GM19023 (cell line): Measurements from ENCODE around the gene SMURF2.

Experiments used
- ATAC-seq: cut with Tn5 transposase; IDR thresholded peaks from one replicate; pipeline ENCODE4 v1.9.1; 2021; ENCODE audit warnings: mild to moderate bottlenecking, moderate library complexity; ENCODE audit not compliant: unreplicated experiment

The SMURF2 gene

DNA sequence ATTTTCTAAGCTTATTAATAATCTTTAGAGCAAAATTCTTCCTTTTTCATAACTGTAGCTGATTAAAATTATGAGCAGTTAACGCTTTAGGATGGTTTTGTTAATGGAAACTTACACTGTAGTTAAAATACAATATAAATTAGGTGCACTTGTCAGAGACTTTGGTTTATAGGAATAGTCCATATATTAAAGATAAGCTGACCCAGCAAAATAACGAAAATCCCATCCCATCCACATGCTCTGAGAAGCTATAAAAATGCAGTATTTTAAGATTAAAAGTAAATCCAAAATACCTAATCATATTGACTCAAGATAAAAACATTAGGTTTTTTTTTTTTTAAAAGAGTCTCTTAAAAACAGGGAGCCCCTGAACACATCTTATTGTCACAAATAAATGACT, 117.4 kb downstream of the SMURF2 start:
- no peak for ATAC-seq

DNA sequence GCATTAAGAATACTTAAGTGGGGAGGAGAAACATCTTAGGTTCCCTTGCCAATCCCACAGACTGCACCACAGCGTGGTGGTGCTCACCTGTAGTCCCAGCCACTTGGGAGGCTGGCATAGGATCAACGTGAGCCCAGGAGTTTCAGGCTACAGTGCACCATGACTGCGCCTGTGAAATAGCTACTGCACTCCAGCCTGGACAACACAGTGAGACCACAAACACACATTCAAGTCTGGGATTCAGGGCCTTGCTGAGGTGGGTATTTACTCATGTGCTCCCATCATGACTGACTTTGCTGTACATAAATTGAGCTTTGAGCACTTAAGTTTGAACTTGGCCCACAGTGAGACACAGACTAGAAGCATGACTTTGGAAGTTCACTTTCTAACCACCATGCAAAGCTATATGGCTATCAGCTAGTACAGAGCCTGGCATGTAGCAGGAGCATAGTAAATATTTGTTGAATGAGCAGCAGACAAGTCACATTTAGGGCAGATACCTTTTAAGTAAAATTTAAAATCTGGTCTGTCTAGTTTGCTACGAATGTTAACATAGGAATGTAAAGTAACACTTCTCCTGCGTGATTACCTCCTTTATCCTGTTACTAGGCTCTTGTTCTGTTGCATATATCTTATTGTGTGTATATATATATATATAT, 121.9 kb downstream of the SMURF2 start:
- ATAC-seq: no peak

DNA sequence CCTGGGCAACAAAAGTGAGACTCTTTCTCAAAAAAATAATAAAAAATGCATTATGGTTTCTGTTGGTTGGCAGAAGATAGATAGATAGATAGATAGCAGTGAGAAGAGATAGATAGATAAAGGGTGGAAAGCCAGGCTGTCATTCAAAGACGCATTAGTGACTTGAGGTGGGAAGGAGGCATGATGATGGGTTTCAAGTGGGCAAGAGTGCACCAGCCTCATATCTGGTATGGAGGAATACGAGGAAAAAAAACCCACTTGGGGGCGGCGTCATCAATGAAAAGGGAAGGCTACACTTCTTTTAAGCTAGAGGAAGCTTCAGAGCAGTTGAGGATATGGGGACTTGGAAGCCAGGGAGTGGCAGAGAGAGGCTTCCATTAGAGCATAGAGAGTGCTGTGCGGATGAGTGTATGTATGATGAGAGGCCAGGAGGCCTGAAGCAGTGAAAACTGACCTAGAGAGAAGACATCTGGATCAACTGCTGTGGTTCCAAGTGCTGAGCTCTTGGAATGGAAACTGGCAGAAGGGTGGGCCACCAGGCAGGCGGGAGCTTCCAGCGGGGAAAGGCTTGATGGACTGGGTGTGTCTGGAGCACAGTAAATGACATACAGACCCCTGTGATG, 123.5 kb downstream of the SMURF2 start:
- ATAC-seq: no peak

DNA sequence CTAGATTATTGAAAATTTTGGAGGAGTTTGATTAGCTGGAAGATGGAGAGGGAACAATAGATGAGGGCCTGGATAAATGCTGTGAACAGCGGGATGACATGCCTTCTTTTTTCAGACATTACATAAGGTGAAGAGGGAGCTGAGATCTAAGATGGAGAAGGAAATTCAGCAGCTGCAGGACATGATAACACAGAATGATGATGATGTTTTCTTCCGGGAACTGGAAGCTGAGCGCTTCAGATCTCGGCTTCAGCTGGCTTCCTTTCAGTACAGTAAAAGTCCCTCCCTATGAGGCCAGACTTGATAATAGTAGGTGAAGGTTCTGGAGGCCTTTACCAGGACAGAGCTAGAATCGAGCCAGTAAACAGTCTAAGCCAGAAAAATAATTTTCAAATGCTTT, 124.6 kb downstream of the SMURF2 start:
- ATAC-seq: no peak

DNA sequence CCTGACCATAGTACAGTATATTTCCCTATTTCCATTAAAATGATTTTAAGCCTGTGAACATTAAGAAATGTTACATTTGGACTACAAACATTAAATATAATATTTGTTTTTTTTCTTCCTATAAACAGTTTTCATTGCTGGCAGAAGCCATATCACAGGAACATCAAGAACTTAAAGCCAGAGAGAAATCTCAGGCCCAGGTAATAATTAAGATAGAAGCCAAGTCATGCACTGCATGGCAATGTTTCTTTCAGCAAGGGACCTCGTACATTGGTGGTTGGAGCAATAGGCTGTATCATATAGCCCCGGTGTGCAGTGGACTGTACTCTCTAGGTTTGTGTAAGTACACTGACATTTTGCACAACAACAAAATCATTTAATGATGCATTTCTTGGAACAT, 125.2 kb downstream of the SMURF2 start:
- ATAC-seq: no peak

DNA sequence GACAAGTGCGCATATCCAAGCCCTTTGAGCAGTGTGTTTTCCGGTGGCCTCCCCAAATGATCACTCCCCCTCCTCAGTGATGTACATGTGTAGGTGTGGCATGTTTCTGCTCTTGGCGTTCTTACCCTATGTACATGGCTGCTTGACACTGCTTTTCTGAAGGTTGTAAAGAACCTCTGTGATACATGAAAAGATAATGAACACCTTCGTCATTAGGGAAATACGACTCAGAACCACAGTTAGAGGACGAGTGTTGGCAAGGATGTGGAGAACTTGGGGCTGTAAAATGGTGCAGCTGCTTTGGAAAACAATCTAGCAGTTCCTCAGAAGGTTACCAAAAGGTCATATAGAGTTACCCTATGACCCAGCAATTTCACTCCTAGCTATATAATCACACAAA, 126.8 kb downstream of the SMURF2 start:
- no peak for ATAC-seq

DNA sequence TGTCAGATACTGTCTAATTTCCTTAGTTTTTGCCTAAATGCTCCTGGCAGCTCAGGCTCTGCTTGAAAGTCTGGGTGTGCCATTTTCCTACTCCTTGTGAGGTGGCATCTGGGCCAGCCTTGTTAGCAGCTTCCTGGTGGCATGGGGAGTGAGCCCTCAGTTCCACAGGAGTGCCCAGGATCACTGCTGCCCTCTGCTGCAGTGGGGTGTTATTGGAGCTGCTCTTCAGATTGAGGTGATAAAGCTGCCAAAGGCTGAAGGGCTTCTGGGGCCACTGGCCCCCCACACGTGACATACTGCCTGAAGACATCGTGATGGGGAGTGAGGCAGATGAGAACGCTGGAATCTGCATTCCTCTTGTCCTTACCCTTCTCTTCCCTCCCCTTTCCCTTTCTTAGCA, 127.9 kb downstream of the SMURF2 start:
- no peak for ATAC-seq

DNA sequence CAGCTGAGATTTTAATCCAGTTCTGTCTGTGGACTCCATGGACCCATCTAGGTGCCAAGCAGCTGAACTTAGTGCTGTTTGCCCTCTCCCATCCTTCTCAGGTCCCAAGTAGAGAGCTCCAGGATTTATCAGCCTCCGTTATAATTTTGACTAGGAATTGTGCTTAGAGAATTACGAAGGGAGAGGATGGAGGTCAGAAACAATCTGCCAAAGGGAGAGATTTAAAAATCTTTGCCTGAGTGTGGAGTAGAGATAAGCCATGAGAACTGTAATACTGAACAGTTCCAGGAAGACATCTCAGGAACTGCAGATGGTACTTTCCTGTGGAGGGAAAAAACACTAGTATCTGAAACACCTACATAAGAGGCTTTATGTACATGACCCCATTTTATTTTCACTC, 128.3 kb downstream of the SMURF2 start:
- ATAC-seq: no peak

DNA sequence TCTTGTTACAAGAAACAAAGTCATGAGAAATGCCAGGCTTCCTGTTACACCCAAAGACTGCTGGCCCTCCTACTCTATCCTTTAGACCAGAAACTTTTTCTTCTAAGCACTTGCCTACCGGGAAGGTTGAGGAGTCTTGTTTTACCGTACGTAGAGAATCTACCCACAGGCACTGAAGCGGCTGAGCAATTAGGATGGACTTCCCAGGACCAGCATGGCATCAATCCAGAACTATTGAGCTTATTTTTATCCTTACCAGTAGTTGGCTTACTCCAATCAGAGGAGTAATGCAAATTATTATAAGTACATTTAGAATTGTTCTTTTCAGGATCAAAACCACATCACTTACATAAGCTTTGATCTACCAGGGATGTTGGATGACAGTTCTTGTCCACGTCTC, 129.7 kb downstream of the SMURF2 start:
- ATAC-seq: no peak

DNA sequence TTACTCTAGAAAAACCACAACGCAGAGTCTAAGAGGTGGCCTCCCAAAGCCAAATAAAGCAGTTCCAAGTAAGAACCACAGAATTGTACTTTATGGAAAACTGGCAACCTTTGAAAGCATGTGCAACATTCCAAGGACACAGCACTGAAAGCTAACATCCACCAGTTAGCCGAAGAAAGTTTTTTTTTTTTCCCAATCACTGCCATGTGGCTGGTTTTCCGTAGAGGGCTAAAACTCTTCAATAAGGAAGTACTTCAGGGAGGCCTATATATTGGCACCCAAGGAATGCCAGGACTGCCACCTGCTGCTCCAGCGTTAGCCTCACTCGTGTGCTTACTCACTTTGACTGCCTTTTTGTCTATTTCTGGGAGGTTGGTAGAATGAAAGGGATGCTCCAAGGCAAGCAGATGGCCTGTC, 130.1 kb downstream of the SMURF2 start:
- ATAC-seq: no peak

DNA sequence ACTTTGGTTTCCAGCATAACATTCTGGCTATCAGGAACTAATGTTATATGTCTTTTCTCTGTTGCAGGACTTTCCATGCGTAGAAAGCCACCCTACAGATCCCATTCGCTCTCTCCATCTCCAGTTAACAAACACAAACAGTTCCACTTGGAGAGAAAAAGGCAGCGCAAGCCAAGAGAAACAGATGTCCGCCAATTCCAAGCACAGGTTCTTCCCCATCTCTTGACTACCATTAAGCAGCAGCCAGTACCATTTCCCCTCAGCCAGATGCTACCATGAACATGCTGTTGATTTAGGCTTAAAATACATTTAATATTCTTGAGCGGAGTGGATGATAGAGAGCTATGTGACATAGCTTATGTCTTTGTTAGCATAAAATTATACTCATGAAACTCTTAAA, 132.9 kb downstream of the SMURF2 start:
- ATAC-seq: no peak

DNA sequence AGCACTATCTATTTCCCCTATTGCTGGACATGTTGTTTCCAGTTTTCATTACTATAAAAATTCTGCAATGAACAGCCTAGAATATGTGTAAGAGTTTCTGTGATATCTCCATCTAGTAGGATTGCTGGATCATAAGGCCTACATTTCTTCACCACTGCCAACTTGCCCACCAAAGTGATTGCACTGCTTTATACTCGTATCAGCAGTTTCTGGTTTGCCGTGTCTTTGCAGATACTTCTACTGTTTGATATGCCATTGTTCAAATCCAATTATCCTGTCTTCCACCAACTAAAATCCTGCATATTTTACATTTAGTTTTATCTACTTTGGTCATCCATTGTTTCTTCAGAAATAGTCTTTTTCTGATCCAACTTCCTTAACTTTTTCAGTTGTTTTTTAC, 134.2 kb downstream of the SMURF2 start:
- ATAC-seq: no peak

DNA sequence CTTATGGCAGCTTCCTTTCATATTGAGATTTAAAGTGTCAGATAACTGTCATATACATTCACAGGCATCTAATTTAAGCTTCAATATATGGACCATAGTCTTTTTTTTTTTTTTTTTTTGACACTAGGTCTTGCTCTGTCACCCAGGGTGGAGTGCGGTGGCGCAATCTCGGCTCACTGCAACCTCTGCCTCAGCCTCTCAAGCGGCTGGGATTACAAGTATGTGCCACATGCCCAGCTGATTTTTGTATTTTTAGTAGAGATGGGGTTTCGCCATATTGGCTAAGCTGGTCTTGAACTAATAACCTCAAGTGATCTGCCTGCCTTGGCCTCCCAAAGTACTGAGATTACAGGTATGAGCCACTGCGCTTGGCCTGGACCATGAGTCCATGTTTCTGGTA, 141.7 kb downstream of the SMURF2 start:
- ATAC-seq: no peak

DNA sequence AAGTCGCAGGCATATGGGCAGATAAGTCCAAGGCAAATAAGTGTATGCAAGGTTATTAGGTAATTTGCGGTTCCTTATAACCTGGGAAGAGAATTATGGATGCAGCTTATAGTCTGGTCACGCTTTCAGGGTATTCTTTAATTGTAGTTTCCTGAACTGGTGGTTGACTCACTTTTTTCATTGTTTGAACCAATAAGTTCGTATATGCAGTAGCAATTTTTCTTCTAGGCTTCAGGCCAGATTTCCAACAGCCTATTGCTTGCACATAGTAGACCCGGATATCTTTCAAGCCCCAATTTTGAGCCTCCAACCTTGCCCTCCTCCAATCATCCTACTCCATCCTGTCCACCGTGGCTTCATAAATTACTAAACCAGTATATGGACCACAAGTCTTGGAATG, 142.5 kb downstream of the SMURF2 start:
- no peak for ATAC-seq

DNA sequence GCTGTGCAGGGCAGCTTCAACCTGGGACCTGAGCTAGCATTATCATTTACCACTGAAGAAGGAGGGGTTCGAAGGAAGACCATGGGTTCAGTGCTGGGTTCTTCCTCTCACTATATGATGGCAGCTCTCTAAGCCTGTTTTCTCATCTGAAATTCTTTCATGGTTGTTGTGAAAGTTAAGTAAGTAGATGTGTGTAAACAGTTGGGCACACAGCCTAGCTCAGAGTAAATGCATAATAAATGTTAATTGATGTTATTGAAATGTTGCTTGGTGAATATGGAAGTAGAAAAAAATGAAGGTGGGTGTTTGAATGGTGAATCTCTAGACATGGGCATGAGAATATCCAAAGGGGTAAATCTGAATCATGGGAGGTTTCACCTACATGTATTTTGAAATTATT, 146.3 kb downstream of the SMURF2 start:
- ATAC-seq: no peak

DNA sequence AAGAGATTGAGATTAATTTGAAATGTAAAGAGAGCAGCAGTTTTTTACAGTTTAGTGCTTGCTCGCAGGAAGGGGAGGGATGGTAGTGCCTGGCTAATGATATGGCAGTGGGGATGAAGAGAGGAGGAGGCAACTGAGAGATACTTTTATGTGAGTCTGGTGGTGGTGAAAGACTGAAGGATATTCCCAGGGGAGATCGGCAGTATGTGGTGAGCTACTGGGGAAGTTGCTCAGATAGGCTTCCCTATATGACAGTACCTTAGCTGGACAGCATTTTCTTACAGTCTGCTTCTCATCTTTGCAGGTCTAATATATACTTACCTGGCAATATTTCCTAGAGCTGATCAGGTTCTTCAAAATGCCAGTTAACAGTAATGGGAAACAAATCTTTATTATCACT, 146.7 kb downstream of the SMURF2 start:
- no peak for ATAC-seq

DNA sequence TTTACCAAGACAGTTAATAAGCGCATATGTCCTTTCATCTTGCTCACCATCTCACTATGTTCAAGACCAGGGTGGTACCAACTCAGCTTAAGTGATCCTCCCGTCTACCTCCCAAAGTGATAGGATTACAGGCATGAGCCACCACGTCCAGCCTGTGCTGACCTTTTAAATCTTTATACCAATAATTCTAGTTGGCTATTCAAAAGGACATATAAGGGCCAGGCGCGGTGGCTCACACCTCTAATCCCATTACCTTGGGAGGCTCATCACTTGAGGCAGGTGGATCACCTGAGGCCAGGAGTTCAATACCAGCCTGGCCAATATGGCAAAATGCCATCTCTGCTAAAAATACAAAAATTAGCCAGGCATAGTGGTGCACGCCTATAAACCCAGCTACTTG, 152.9 kb downstream of the SMURF2 start:
- ATAC-seq: no peak

DNA sequence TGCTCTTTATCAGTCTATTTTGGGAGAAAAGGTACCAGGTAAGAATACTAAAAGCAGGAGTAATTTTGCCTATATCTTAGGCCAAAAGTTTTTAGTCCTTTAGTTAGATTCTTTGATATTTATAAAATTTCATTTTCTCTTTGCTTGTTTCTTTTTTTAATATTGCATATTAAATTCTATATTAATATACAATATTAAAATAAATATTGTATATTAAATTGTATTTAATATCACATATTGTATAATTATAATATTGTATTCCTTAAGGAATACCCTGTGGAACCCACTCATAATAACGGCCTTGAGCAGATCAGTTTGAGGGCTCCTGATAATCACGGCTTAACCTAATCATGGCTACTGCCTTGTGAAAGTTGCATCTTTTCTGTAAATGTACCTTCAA, 153.4 kb downstream of the SMURF2 start:
- no peak for ATAC-seq

DNA sequence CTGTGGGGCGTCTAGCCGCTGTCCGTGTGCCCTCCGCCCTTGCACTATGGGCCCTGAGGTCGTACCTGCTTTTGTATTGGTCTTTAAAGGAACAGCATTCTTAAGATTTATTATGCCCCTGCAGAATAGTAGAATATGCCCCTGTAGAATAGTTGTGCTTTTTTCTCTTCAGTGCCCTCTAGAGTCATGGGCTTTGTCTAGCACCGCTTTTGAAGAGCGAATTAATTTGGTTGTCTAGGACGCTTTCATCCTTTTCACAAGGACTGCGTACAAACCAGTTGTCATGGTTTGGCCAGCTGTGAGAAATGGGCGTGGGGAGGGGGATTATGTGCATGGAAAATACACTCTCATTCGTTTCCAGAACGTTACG, 154.7 kb downstream of the SMURF2 start:
- no peak for ATAC-seq

DNA sequence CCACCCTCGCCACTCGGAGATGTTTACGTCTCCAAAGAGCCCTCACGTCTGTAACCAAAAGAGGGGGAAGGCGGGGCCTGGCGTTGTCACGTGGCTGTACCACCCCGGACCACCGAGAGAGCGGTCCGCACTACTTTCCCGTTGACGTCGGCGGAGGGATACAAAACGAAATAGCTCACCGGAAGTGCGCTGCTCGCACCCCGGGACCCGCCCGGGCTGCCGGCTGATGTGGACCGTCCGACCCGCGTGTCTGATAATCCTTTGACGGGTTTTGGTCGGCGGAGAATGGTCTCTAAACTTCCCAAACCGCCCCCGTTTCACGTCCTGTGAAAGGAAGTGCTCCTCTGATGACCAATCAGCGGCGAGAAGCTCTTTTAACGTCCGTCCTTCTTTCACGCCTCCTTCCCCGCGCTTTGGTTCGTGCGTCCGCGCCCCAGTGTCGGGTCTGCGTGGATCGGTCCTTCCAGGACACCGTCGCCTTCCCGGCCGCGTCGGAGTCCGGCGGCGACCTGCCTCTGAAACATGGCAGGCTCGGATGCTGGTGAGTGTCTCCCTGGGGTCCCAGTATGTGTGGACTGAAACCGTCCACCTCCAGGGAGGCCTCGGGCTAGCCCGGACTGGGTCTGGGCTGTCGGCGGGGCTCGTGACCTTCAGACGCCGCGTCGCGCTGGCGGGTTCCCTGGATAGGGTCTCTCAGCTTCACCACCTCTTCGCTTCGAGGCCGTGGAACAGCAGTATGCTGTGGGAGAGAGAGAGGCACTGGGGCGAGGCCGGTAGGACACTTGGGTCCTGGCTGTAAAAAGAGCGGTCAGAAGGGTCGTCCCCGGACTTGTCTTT, 155.3 kb downstream of the SMURF2 start, which contains the start of gene CEP95:
CEP95 (plus strand) TSS at position 402 of the 837 bp plus-strand sequence; CDS start at position 523, 121 bp downstream.
- peak; percentile 67 for ATAC-seq

DNA sequence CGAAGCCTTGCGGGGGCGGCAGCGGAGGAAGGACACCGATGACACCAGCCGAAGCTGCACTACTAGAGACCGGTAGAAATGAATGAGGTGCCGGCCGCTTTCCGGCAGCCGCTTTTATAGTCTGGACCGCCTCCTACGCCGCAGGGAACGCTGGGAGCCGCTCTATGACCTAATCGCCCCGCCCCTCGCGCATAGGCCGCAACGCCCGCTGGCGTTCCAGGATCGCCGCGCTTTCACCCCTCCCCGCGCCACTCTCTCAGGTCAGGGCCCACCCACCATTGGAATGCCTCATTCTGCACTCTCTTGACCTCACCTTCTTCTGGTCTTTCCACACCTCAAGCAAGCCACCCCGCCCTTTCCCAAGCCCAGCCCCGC, 155.9 kb downstream of the SMURF2 start, which contains the start of gene DDX5:
DDX5 (minus strand) TSS at position 89 of the 375 bp plus-strand sequence. CDS start 170 bp downstream, outside the sequence.
- ATAC-seq: peak; percentile 60
